ENCODE results near the gene TMEM79.

Gene TMEM79

DNA sequence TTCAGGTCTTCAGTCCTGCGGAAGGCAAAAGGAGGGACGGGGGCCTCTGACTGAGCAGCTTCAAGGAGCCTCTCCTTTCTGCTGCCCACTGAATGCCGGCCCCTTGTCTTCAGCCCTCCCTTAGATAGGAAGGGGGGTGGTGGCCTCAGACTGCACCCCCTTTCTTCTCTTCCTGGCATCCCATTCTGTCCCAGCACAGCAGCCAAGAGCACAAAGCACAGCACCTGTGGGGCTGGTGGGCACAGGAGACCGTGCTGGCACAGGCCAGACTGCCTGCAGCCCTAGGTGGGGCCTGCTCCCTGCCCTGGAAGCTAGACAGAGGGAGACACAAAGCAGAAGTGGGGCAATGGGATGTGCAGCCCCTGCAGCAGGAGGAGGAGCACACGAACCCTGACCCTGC, 34.5 kb upstream of the TMEM79 start:
- Mint-ChIP-seq H3K36me3 (ENCODE audit: low read depth) (peaks cover 61% of the 10 kb centered on the region), H3K4me1 (ENCODE audit: low read depth) (peaks cover 21% of the 10 kb centered on the region), H3K9me3 (no peaks in the 10 kb centered on the region), H3K4me3 (no peak overlapping the region), H3K27ac (peak overlapping the region; percentile 57), H3K27me3 (no peaks in the 10 kb centered on the region)
- no peak for DNase-seq

DNA sequence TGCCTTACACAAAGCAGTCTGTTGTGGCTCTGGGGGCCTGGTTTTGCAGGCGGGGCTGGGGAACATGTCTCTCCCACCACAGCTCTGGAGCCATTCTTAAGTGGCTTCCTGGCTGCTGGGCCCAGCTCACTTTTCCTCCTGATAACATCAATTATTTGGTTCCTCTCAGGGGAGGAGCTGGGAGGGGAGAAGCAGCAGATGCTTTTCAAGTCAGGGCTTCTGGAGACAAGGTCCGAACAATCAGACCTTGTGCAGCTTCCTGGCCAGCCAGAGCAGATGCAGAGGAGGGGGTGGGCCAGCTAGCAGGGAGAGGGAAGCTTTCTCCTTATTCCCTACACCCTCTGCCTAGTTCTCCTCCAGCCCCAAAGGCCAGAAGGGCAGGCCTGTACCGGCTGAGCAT, 32.6 kb upstream of the TMEM79 start:
- H3K9me3 Mint-ChIP-seq = no peaks in the 10 kb centered on the region
- H3K27ac Mint-ChIP-seq = peak overlapping the region; percentile 47
- no peak for DNase-seq
- no peak overlapping the region for H3K4me3 Mint-ChIP-seq
- peaks cover 70% of the 10 kb centered on the region for H3K36me3 Mint-ChIP-seq (ENCODE audit: low read depth)
- peaks cover 3% of the 10 kb centered on the region for H3K4me1 Mint-ChIP-seq (ENCODE audit: low read depth)
- H3K27me3 Mint-ChIP-seq = no peaks in the 10 kb centered on the region

GRCh38 chr1:156253634-156254033, 30.5 kb upstream of the TMEM79 start:
- H3K4me3 Mint-ChIP-seq = no peak overlapping the region
- H3K4me1 Mint-ChIP-seq (ENCODE audit: low read depth) = peaks cover 2% of the 10 kb centered on the region
- no peaks in the 10 kb centered on the region for H3K27me3 Mint-ChIP-seq
- no peaks in the 10 kb centered on the region for H3K9me3 Mint-ChIP-seq
- DNase-seq = no peak
- H3K36me3 Mint-ChIP-seq (ENCODE audit: low read depth) = peaks cover 87% of the 10 kb centered on the region
- peak overlapping the region; percentile 81 for H3K27ac Mint-ChIP-seq

- no peaks in the 10 kb centered on the region for H3K9me3 Mint-ChIP-seq
- peaks cover 85% of the 10 kb centered on the region for H3K36me3 Mint-ChIP-seq (ENCODE audit: low read depth)
- H3K27ac Mint-ChIP-seq = peak overlapping the region; percentile 77
- no peak for DNase-seq
- H3K4me1 Mint-ChIP-seq (ENCODE audit: low read depth) = peaks cover 6% of the 10 kb centered on the region
- H3K4me3 Mint-ChIP-seq = no peak overlapping the region
- H3K27me3 Mint-ChIP-seq = no peaks in the 10 kb centered on the region
Observed at GRCh38 chr1:156257711-156258110, 26.4 kb upstream of the TMEM79 start.

- Mint-ChIP-seq H3K27ac (no peak overlapping the region), H3K4me3 (no peak overlapping the region), H3K27me3 (no peaks in the 10 kb centered on the region), H3K36me3 (ENCODE audit: low read depth) (peaks cover 85% of the 10 kb centered on the region), H3K9me3 (no peaks in the 10 kb centered on the region), H3K4me1 (ENCODE audit: low read depth) (peaks cover 14% of the 10 kb centered on the region)
- DNase-seq = no peak
Observed at GRCh38 chr1:156258859-156259258, 25.3 kb upstream of the TMEM79 start.

DNA sequence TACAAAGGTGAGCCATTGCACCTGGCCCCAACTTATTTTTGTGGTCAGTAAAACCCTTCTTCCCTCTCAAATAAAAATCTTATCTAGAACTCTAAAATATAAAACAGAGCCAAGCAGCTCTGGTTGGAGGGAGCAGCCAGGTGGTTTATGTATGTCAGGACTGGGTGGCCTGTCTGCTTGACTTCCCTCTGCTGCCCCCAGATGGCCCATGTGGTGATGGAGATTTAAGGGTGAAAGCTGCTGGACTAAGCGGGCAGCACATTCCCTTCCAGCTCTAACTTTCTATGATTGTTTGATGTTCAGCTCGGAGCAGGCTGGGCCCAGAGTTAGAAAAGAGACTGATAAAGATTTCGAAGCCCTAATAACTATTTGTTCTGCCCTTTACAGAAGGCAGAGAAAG, 24.3 kb upstream of the TMEM79 start:
- peaks cover 15% of the 10 kb centered on the region for H3K4me1 Mint-ChIP-seq (ENCODE audit: low read depth)
- no peaks in the 10 kb centered on the region for H3K27me3 Mint-ChIP-seq
- no peak overlapping the region for H3K27ac Mint-ChIP-seq
- peaks cover 88% of the 10 kb centered on the region for H3K36me3 Mint-ChIP-seq (ENCODE audit: low read depth)
- no peaks in the 10 kb centered on the region for H3K9me3 Mint-ChIP-seq
- no peak overlapping the region for H3K4me3 Mint-ChIP-seq
- DNase-seq = no peak

GRCh38 chr1:156260896-156261295, 23.2 kb upstream of the TMEM79 start:
- no peaks in the 10 kb centered on the region for H3K9me3 Mint-ChIP-seq
- no peak overlapping the region for H3K4me3 Mint-ChIP-seq
- H3K36me3 Mint-ChIP-seq (ENCODE audit: low read depth) = peaks cover 96% of the 10 kb centered on the region
- H3K27me3 Mint-ChIP-seq = no peaks in the 10 kb centered on the region
- peaks cover 15% of the 10 kb centered on the region for H3K4me1 Mint-ChIP-seq (ENCODE audit: low read depth)
- peak overlapping the region; percentile 45 for H3K27ac Mint-ChIP-seq
- DNase-seq = no peak

DNA sequence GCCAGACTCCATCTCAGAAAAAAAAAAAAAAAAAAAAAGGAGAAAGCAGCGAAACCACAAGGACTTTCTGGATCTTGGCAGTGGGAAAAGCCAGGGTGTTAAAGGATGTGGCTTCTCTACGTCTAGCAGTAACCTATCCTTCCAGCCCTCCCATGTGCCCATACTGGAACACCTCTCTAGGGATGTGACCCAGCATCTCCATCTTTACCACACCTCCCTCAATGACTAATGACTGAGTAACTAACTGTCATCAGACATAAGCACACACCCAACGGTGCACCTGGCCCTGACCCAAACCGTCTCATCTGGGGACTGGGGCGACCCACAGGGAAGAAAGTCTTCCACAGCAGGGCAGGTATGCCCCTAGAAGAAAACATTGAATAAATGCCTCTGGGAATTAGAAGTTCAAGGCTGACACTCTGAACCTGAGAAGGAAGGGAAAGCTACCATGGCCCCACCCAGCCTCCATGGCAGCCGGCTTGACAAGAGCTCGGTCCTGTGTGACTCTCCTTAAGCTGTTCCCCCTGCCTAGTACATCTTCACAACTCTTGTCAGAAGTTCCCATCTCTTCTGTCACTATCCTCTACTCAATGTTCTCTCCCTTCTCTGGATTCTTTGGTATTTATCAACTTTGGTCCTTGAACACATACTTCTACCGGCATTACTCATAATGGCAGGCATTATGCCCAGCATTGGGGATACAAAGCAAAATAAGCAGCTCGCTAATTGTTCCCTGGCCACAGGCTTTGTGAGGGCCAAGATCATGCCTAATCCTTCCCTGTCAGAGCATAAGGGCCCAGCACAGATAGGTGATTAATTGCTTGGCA, 21.5 kb upstream of the TMEM79 start:
- peak overlapping the region; percentile 2 for H3K27ac Mint-ChIP-seq
- peaks cover 96% of the 10 kb centered on the region for H3K36me3 Mint-ChIP-seq (ENCODE audit: low read depth)
- DNase-seq = no peak

DNA sequence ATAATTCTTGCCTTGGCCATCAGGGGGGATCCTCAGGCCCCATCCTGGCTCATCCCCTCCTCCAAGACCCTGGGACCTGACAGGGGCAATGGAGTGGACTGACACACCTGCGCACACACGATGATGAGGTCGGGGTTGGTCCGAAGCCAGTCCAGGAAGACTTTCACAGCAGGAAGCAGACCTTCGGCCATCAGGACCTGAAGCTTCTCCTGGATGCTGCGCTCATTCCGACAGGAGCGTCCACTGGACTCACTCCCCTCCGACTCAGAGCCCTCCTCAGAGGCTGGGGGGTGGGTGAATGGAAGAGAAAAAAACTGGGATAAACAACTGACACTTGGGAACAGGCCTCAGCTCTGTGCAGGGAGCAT, 20.9 kb upstream of the TMEM79 start:
- H3K4me3 Mint-ChIP-seq = no peak overlapping the region
- DNase-seq = no peak
- H3K4me1 Mint-ChIP-seq (ENCODE audit: low read depth) = peaks cover 15% of the 10 kb centered on the region
- no peaks in the 10 kb centered on the region for H3K27me3 Mint-ChIP-seq
- no peaks in the 10 kb centered on the region for H3K9me3 Mint-ChIP-seq
- peaks cover 96% of the 10 kb centered on the region for H3K36me3 Mint-ChIP-seq (ENCODE audit: low read depth)
- no peak overlapping the region for H3K27ac Mint-ChIP-seq

More for the DNA sequence above, 21.5 kb upstream of the TMEM79 start:
- no peak overlapping the region for H3K4me3 Mint-ChIP-seq
- H3K4me1 Mint-ChIP-seq (ENCODE audit: low read depth) = peaks cover 15% of the 10 kb centered on the region
- no peaks in the 10 kb centered on the region for H3K9me3 Mint-ChIP-seq
- no peaks in the 10 kb centered on the region for H3K27me3 Mint-ChIP-seq

GRCh38 chr1:156266051-156266450, 18.1 kb upstream of the TMEM79 start:
- DNase-seq = no peak
- H3K9me3 Mint-ChIP-seq = no peaks in the 10 kb centered on the region
- H3K4me3 Mint-ChIP-seq = no peak overlapping the region
- no peak overlapping the region for H3K27ac Mint-ChIP-seq
- peaks cover 15% of the 10 kb centered on the region for H3K4me1 Mint-ChIP-seq (ENCODE audit: low read depth)
- H3K27me3 Mint-ChIP-seq = no peaks in the 10 kb centered on the region
- H3K36me3 Mint-ChIP-seq (ENCODE audit: low read depth) = peaks cover 92% of the 10 kb centered on the region

- no peak overlapping the region for H3K4me3 Mint-ChIP-seq
- no peak for DNase-seq
- H3K36me3 Mint-ChIP-seq (ENCODE audit: low read depth) = peaks cover 93% of the 10 kb centered on the region
Observed at GRCh38 chr1:156268336-156268735, 15.8 kb upstream of the TMEM79 start.

DNA sequence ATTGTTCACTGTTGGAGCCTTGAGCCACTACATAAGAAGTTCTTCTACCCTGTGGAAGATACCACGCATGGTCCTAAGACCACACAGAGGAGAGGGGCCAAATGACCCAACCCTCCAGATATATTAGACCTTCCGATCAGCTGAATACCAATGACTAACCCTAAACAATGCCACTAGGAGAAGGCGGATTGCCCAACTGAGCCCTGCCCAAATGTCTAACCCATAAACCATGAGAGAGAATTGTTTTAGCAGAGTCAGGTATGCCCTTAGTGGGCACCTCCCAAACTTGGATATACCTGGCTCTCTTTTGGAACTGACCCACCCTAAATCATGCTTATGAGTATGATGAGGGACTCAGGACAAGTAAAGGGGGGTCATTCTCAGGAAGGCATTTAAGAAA, 13.8 kb upstream of the TMEM79 start:
- H3K4me3 Mint-ChIP-seq = no peak overlapping the region
- peaks cover 95% of the 10 kb centered on the region for H3K36me3 Mint-ChIP-seq (ENCODE audit: low read depth)
- H3K27ac Mint-ChIP-seq = no peak overlapping the region
- no peaks in the 10 kb centered on the region for H3K4me1 Mint-ChIP-seq (ENCODE audit: low read depth)
- H3K9me3 Mint-ChIP-seq = no peaks in the 10 kb centered on the region
- no peaks in the 10 kb centered on the region for H3K27me3 Mint-ChIP-seq
- DNase-seq = no peak

More at GRCh38 chr1:156268336-156268735, 15.8 kb upstream of the TMEM79 start:
- H3K27ac Mint-ChIP-seq = no peak overlapping the region
- peaks cover 5% of the 10 kb centered on the region for H3K4me1 Mint-ChIP-seq (ENCODE audit: low read depth)
- no peaks in the 10 kb centered on the region for H3K9me3 Mint-ChIP-seq
- H3K27me3 Mint-ChIP-seq = no peaks in the 10 kb centered on the region

GRCh38 chr1:156276532-156276931, 7.6 kb upstream of the TMEM79 start:
- H3K27me3 Mint-ChIP-seq = no peaks in the 10 kb centered on the region
- H3K4me1 Mint-ChIP-seq (ENCODE audit: low read depth) = peaks cover 20% of the 10 kb centered on the region
- H3K4me3 Mint-ChIP-seq = no peak overlapping the region
- H3K9me3 Mint-ChIP-seq = no peaks in the 10 kb centered on the region
- H3K36me3 Mint-ChIP-seq (ENCODE audit: low read depth) = peaks cover 99% of the 10 kb centered on the region
- peak overlapping the region; percentile 29 for H3K27ac Mint-ChIP-seq
- no peak for DNase-seq

GRCh38 chr1:156276966-156277381, 7.2 kb upstream of the TMEM79 start:
- no peak overlapping the region for H3K4me3 Mint-ChIP-seq
- H3K9me3 Mint-ChIP-seq = no peaks in the 10 kb centered on the region
- peaks cover 21% of the 10 kb centered on the region for H3K4me1 Mint-ChIP-seq (ENCODE audit: low read depth)
- H3K36me3 Mint-ChIP-seq (ENCODE audit: low read depth) = peaks cover 99% of the 10 kb centered on the region
- H3K27me3 Mint-ChIP-seq = no peaks in the 10 kb centered on the region
- no peak for DNase-seq
- no peak overlapping the region for H3K27ac Mint-ChIP-seq

- peaks cover 36% of the 10 kb centered on the region for H3K4me1 Mint-ChIP-seq (ENCODE audit: low read depth)
- H3K27me3 Mint-ChIP-seq = no peaks in the 10 kb centered on the region
- no peak for DNase-seq
- peak overlapping the region; percentile 88 for H3K4me3 Mint-ChIP-seq
- H3K36me3 Mint-ChIP-seq (ENCODE audit: low read depth) = peaks cover 85% of the 10 kb centered on the region
- no peaks in the 10 kb centered on the region for H3K9me3 Mint-ChIP-seq
- peak overlapping the region; percentile 94 for H3K27ac Mint-ChIP-seq
Observed at GRCh38 chr1:156279837-156280236, 4.3 kb upstream of the TMEM79 start.
